Putamen (tissue), 1 donor: ENCODE measurements around the gene FYB2.

Experiments used
- DNase-seq: peaks from one replicate; pipeline ENCODE4 v3.0.0-alpha.2; 2016; ENCODE audit warnings: low spot score

Gene FYB2

DNA sequence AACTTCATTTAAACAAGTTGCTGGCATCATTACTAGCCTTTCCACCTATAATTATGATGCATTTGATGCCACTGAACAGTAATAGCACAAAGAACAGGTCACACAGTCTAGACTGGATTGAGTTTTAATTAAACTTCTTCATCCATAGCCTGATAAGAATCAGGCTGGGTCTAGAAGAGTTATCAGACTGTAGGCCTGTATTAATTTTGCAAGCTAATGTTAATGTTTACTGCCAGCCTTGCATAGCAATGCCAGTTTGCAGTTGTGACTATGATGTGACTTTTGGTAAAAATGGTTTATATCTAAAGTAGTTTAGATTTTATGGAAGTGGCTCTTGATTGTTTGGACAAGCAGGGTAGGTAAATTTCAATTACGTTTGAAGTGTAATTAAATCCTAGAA lies 106.1 kb downstream of the FYB2 start:
- DNase-seq: no peak

- no peak for DNase-seq
Measured at GRCh38 chr1:56712150-56712549, 107.1 kb downstream of the FYB2 start.

DNA sequence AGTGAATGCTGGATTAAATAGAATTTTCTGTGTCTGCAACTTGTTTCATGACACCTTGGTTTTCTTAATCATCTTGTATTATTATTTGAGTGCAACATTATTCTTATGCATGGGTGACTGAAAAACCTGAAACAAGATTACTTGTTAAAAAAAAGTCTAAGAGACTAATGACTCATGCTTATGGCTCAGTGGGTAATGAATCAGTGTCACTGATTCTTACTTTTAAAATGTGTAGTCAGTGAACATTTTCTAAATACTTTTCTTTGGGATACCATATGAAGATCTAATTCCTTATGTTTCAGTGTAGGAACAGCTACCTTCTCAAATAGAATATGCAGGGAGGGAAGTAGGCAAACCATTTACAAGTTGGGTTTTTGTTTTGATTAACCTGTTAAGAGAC lies 108.6 kb downstream of the FYB2 start:
- DNase-seq: no peak

DNA sequence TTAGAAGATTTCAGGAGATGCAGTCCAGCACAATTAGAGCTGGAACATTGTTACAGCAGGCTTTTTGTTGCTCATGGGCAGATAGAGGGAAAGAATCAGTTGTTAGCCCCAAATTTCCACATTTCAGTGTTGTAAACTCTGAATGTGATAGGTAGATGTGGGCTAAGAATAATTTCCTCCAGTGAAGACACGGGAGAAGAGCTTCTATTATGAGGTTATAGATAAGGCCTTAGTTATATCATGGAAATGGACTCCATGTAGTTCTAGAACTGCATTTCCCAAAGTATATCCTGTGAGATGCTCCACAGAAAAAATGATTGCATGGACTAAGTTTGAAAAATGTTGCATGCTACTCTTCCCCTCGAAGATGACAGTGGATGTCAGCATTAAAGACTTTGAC lies 109.2 kb downstream of the FYB2 start:
- DNase-seq: no peak

DNA sequence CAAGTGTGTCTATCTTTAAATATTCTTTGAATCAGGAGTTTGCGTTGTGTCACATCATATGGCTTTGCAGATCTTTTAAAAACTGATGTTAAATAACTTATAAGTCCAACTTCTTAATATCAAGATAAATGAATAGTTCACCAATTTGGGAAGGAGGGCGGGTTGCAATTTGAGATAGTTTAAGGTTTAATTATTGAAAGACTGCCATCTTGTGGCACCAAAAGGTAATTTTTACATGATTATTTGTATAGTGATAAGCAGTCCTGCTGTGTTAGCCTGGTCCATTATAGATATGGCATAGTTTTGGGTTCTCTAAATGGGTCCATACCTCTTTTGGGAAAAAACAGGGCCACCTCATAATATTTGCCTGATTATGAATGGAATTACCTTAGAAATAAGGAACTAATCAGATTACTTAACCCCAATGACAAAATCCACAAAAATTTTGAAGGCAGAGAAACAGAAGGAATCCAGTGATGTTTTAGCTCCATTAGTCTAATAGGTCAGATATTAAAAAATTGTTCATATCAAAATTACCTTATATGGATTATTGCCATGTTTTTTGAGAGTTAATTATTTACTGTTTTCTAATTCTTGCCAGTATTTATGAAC lies 109.8 kb downstream of the FYB2 start:
- peak; percentile 33 for DNase-seq

- DNase-seq: no peak
Measured at GRCh38 chr1:56707379-56707778, 111.8 kb downstream of the FYB2 start.

DNA sequence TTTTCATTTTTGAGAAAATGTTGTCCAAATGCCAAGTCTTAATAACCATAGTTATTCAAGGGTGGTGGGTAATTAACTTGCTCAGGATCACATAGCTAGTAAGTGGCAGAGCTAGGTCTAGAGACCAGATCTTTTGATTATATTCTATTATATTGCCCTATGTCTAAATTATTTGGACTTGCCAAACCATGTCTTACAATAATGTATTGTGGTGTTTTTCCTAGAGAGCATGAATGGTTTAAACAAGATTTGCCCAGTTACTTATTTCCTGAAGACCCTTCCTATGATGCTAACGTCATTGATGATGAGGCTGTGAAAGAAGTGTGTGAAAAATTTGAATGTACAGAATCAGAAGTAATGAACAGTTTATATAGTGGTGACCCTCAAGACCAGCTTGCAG lies 115.5 kb downstream of the FYB2 start:
- no peak for DNase-seq

DNA sequence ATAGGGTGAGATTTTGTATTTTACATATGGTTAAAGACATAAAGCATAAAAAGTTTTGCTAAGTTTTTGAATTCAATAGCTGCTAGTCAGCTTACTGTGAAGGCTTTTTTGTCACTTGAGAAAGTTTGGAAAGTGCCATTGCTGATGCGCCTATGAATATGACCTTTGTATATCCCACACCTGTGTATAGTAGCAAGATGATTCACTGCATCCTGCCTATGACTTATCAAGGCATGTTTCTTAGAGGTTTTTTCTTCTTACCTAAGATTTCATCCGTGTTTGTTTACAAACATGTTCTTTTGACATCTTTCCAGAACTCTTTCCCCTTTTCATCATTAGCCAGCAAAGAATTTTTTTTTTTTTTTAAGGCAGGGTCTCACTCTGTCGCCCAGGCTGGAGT lies 122.5 kb downstream of the FYB2 start:
- DNase-seq: no peak

GRCh38 chr1:56688522-56689026 lies 130.6 kb downstream of the FYB2 start:
- DNase-seq: no peak

- DNase-seq: no peak
Measured at GRCh38 chr1:56686169-56686568, 133.0 kb downstream of the FYB2 start.

DNA sequence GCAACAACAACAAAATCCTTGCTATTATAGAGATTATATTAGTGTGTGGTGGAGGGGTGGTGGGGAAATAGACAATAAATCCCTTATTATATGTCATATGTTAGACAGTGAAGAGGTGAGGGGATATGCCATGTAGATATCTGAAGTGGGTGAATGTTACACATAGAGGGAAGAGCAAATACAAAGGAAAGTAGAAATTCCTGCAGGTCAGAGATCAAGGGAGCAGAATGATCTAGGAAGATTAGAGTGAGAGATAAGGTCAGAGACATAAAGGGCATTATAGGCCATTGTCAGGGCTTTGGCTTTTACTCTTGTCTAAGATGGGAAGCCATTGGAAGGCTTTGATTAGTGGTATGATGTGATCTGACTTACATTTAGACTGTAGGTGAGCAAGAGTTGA lies 135.6 kb downstream of the FYB2 start:
- no peak for DNase-seq

DNA sequence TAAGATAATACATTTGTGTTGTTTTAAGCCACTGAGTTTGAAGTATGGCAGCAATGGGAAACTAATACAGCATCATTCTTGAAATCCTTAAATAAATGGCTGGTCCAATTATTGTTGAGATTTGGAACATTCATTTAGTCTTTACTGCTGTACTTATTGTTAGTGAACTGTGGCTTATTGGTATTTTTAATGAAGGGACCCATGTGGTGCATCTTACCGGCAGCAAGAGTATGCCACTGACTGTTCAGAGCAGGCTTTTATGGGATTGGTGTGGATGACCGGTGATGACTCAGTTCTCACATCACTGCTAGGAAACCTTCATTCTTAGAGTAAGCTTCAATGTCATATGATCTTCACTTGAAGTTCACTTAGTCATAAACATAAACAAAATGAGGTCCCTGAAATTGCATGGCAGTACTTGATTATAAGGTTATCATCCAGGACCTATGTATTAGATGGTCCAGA lies 142.6 kb downstream of the FYB2 start:
- no peak for DNase-seq

- DNase-seq: no peak
Measured at GRCh38 chr1:56675763-56676162, 143.4 kb downstream of the FYB2 start.

GRCh38 chr1:56672579-56672978 lies 146.6 kb downstream of the FYB2 start:
- no peak for DNase-seq

- DNase-seq: no peak
Measured at GRCh38 chr1:56671542-56671941, 147.7 kb downstream of the FYB2 start.

DNA sequence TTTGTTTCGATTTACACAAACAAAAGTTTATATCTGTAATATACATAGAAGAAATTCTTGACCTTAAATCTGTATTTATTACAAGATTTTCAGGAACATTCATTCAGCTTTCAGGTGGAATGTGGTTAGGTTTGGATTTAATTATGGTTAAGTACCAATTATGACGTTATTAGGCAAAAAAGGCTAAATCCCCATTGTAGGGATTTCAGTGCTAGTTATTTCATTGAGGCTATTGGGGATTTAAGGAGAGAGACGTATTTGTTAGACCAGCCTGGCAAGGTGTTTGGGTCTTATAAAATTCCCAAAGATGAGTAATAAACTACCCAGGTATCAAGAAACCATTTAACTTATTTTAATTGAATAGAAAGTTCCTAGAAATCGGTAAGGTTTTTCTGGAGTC lies 148.1 kb downstream of the FYB2 start:
- no peak for DNase-seq

DNA sequence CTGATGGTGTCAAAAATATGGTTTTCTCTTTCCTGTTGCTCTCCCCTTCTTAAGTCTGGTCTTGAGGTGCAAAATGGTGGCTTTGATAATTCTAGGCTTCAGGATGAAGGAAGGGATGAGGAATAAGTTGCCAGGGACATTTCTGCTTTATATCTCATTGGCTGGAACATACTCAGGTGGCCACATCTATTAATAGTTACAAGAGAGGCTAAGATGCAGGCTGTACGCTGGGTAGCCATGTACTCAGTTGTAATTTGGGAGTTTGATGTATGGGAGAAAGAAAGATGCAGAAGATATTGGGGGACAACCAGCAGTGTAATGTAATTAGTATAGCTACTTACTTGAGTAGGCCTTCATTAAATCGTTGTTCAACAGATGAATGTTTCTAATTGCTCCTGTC lies 148.9 kb downstream of the FYB2 start:
- DNase-seq: no peak
